ENCODE data around the gene SOWAHC.
"Not testable (repeated sequence)": the region's sequence is repeated elsewhere in the genome, so short reads cannot be mapped to it uniquely, and the experiment has no call there.

Gene SOWAHC, protein sequence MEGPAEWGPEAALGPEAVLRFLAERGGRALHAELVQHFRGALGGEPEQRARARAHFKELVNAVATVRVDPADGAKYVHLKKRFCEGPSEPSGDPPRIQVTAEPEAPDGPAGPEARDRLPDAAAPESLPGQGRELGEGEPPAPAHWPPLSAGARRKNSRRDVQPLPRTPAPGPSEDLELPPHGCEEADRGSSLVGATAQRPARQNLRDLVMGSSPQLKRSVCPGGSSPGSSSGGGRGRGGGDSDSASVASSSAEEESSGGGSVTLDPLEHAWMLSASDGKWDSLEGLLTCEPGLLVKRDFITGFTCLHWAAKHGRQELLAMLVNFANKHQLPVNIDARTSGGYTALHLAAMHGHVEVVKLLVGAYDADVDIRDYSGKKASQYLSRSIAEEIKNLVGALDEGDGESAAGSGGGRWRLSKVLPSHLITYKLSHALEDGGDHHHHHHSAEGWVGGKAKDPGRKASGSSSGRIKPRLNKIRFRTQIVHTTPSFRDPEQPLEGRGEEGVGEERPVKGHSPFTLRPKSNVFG

DNA sequence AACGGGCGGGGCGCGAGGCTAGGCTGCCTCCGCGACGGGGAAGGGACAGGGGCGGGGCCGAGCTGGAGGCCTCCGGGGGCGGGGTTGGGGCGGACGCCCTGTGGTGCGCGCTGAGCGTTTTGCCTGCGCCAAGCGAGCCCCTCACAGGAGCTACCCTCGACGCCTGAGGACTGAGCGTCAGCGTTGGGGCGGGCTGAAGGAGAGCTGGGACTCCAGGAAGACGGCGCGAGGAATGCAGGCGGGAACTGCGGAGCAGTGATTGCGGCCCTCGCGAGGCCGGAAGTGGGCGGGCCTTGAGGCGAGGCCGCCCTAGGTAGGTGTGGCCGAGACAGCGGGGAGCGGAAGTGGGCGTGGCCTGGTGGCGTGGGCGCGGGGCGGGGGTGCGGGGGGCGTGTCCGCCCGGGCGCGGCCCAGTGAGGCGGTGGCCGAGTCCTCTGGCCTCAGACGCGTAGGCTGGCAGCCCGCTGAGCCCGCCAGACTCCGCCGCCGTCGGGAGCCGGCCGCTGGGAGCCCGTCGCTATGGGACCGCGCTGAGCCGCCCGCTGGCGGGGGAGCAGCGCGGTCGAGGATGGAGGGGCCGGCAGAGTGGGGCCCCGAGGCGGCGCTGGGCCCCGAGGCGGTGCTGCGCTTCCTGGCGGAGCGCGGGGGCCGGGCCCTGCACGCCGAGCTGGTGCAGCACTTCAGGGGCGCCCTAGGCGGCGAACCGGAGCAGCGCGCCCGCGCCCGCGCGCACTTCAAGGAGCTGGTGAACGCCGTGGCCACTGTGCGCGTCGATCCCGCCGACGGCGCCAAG lies at the start of gene SOWAHC, which contains the start of gene SEPTIN10:
TSS of gene SOWAHC (plus strand) at position 443 of the 793 bp plus-strand sequence. CDS start at position 569, 126 bp downstream.
TSS of gene SEPTIN10 (minus strand) at position 45 of the 793 bp plus-strand sequence. CDS start 139 bp downstream, outside the sequence.
- DNase-seq (ENCODE audit: low read depth): peak; percentile 99

DNA sequence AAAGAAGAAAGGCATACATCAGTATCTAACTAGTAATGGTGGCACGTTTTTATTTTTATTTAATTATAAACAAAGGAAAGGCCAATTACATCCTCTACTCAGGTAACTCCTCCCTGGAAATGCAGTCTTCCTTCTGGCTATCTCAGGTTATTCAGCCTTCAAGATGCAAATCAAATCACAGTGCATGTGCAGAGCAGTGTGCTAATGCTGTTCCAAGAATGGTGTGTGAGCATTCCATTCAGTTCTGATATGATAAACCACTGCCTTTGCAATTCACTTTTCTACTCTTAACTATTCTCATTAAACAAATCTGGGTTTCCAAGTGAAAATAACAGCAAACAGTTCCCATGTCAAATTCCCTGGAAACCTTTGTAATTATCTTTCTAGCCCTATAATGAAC lies 38.8 kb upstream of the SOWAHC start:
- no peak for DNase-seq (ENCODE audit: low read depth)

DNA sequence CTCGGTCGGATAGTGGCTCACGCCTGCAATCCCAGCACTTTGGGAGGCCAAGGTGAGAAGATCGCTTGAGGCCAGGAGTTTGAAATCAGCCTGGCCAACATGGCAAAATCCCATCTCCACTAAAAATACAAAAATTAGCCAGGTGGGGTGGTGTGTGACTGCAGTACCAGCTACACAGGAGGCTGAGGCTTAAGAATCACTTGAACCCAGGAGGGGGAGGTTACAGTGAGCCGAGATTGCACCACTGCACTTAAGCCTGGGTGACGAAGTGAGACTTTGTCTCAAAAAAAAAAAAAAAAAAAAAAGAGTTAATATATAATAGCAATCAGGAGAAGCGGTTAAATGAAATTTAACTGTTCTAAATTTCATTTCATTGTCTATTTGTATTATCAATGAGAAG lies 36.5 kb upstream of the SOWAHC start:
- not testable (repeated sequence) for DNase-seq (ENCODE audit: low read depth)

DNA sequence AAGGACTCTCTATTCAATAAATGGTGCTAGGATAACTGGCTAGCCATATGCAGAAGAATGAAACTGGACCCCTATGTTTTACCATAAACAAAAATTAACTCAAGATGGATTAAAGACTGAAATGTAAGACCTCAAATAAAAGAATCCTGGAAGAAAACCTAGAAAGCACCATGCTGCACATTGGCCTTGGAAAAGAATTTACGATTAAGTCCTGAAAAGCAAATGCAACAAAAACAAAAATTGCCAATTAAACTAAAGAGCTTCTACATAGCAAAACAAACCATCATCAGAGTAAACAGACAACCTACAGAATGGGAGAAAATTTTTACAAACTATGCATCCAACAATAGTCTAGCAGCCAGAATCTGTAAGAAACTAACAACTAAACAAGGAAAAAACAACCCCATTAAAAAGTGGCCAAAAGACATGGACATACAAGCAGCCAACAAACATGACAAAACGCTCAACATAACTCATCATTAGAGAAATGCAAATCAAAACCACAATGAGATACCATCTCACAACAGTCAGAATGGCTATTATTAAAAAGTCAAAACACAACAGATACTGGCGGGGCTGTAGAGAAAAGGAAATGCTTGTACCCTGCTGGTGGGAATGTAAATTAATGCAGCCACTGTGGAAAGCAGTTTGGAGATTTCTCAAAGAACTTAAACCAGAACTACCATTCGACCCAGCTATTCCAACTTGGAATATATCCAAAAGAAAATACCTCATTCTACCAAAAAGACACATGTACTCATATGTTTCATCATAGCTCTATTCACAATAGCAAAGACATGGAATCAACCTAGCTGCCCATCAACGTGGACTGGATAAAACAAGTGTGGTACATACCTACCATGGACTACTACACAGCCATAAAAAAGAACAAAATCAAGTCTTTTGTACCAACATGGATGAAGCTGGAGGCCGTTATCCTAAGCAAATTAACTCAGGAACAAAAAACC lies 31.0 kb upstream of the SOWAHC start:
- DNase-seq (ENCODE audit: low read depth): peak; percentile 58

DNA sequence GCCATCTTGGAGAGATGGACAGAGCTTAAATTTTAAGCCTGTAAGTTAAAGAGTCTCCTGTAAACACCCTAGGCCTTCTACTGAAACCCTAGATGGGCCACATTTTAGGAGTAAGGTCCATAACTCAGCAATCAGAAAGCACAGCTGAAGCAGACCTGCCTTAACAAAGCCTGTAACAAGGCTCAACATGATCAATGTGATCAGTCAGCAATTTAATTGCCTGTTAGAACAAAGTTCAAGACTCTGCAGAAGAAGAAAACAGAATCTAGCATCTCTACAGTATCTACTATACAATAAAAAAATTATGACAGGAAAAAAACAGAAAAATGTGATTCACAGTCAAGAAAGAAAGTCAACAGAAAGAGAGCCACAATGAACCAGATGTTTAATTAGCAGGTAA lies 27.5 kb upstream of the SOWAHC start:
- DNase-seq (ENCODE audit: low read depth): no peak

DNA sequence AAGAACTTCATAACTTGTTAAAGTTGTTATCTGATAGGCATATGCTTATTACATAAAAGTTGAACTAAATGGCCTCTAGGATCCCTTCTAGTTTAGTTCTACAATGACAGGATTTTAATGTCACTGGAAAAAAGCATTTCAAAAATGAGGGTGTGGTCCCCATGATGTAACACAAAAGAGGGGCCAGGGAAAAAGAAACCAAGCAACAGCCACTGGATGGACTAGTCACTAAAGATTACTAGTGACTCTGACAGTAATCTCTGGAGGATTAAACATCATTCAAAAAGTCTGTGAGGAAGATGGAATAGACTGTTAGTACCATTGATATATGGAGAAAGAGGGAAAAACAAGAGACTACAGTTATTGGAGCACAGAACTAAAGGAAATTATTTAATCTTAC lies 23.0 kb upstream of the SOWAHC start:
- no peak for DNase-seq (ENCODE audit: low read depth)

DNA sequence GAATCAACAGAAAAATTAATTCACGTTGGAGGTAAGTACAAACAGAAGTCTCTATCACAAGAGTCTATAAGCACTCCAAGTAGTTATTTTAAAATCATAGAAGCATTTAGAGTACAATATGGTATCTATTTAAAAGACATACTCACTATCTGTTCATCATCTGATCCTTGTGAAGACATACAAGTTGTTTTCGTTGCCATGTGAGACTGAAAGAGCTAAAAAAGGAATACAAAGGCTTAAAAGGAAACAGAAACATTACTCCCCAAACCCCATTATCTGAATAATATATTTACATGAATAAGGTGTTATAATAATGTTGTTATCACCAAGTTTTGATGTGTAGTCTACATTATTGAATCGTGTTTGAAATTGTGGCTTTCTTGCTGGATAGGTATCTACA lies 21.3 kb upstream of the SOWAHC start:
- no peak for DNase-seq (ENCODE audit: low read depth)

DNA sequence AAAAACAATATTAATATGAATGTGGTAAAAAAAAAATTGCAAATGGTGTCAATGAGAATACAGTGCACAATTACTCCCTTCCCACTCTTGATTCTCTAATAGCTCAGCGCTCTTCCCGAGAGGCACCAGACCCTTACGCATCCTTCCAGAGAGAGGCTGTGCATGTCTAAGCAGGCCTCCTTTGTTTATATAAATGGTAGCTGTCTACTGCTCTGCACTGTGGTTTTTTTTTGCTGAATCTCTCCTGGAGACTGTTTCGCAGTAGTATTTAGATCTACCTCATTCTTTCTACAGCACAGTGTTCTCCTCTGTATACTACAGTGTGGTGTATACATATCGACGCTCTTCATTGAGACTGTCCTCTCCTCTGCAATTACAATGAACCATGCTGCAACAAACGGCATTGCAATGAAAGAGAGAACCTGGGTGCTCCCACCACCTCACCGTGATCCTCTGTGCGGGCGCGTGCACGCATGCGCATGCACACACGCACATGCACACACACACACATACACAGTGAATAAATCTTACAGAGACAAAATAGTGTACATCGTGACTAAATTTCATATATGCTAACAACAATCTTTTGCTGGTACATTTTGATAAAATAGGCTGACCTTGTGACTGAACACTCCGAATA lies 19.8 kb upstream of the SOWAHC start:
- no peak for DNase-seq (ENCODE audit: low read depth)

DNA sequence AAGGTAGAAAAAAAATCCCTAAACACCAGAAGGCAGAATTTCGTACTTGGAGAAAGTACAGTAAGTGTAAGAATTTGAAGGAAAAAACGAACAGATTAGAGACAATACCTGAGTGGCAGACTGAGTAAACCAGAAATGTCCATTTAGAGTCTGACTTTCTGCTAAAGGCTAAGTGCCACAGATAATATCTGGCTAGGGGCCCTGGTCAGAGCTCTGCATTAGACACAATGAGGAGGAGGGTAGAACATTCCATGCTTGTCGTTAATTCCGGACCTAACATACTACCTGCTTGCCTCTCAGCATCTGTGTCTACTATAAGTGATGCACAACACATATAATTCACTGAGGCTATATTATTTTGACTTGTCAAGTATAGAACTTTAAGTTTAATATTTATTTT lies 18.5 kb upstream of the SOWAHC start:
- no peak for DNase-seq (ENCODE audit: low read depth)

DNA sequence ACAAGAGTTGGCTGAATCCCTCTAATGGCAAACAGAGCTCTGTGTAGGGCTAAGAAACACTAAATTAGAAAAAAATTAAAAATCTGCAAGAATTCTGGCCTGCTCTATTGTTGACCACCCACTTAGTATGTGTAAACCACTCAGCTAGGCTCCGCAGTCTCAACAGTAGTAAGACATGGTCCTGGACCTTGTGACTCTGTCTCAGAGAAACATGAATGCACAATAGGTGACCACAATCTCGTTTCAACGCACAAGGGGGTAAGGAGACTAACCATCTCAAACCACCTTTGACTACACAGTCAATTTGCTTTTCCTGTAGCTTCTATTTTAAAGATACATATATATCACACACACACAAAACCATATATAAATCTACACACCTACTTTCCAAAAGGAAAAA lies 16.9 kb upstream of the SOWAHC start:
- no peak for DNase-seq (ENCODE audit: low read depth)

DNA sequence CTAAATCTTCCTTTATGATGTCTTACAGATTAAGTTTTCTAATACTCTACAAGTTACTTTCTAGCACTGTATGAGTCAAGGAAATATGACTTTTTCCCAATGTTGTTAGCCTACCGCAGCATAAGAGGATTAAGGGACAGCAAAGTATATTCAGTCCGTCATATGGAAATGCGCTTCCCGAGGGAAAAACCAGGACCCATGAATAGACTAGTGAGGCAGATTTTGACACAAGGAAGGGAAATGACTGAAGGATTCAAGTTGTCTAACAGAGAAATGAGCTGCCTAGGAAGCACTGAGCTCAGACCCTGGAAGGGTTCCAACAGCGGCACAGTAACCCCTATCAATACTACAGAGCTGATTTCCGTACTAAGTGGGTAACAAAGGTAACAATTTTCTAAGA lies 12.4 kb upstream of the SOWAHC start:
- DNase-seq (ENCODE audit: low read depth): no peak

DNA sequence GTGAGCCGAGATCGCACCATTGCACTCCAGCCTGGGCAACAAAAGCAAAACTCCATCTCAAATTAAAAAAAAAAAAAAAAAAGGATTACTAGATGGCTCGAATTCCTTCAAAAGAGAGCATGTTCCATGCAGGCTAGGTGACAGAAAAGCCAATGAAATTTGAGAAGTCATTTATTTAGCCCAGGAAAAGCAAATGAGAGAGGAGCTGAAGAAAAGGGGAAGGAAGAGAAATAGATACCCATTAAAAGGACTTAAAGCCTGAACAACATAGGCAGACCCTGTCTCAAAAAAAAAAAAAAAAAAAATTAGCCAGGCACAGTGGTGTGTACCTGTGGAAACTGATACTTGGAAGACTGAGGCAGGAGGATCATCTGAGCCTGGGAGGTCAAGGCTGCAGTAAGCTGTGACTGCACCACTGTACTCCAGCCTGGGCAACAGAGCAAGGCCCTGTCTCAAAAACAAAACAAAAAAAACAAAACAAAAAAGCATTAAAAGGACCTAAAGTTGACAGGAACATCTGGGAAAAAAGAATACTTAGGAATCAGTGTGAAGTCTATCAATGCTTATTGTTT lies 11.5 kb upstream of the SOWAHC start:
- no peak for DNase-seq (ENCODE audit: low read depth)

DNA sequence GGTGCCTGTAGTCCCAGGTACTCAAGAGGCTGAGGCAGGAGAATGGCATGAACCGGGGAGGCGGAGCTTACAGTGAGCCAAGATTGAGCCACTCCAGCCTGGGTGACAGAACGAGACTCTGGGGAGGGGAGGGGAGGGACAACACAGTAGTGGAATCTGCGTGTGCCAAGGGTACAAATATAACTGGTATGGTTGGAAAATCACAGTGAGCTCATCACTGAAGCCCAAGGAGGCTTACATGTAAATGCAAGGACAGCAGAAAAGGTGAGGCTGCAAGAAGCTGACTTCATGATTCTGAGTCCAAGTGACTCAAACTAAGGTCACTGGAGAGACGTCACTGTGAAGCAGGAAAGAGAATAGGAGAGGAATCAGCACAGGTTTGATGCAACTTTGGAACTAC lies 9.6 kb upstream of the SOWAHC start:
- peak; percentile 77 for DNase-seq (ENCODE audit: low read depth)

DNA sequence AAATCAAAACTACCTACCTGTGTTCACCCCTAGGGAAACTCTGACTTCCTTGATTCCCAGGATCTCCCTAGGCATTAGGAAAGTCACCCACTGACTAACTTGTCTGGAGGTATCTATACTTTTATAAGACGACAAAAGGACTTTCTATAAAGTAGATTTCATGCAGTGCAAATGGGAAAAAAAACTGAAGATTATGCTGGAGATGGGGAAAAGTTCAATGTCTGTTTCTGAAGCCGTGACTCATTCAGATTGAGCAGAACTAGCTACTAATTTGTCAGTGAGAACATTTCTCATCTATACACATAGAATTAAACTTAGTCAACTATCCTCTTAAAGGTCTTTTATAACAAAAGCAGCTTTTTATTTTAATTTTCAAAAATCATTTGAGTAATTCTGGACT lies 6.4 kb upstream of the SOWAHC start:
- peak; percentile 57 for DNase-seq (ENCODE audit: low read depth)

DNA sequence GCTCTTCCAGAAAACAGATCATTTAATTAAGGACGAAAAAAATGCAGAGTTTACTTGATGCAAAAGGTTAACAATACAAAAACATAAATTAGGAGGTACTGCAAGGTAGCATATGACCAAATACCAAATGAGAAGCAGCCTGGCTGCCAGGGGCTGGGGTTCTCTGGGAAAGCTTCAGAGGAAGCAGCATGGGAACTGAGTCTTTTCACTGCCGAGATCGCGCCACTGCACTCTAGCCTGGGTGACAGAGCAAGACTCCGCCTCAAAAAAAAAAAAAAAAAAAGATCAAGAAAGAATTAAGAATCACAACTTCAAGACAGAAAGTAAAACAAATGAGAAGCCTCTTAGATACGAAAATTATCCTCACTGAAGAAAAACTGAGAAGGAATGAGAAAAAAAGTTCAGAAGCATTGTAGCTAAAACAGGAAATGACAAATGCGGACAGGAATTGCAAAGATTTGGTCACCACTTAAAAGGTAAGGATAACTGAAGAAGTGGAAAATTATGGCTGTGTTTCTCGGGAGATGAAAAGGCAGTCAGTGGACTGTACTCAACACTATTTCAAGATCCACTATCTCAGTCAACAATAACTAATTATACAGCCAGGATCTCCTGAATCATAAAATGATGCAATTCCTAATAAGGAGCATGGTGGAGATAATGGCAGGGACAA lies 4.7 kb upstream of the SOWAHC start:
- DNase-seq (ENCODE audit: low read depth): peak; percentile 75

DNA sequence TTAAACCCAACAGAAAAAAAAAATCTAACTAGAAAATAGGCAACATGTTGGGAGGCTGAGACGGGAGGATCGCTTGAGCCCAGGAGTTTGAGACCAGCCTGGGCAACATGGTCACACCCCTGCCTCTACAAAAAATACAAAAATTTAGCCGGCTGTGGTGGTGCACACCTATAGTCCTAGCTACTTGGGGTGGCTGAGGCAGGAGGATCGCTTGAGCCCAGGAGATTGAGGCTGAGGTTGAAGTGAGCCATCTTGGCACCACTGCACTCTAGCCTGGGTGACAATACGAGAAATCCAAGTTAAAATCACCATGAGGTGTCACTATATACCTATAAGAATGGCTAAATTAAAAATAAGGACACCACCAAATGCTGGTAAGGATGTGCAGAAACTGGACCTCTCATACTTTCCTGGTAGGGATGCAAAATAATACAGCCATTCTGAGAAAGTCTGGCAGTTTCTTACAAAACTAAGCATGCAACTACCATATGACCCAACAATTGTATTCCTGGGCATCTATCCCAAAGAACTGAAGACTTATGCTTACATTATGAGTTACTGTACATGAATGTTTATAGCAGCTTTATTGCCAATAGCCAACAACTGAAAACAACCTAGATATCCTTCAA lies 2.6 kb upstream of the SOWAHC start:
- DNase-seq (ENCODE audit: low read depth): peak; percentile 88

DNA sequence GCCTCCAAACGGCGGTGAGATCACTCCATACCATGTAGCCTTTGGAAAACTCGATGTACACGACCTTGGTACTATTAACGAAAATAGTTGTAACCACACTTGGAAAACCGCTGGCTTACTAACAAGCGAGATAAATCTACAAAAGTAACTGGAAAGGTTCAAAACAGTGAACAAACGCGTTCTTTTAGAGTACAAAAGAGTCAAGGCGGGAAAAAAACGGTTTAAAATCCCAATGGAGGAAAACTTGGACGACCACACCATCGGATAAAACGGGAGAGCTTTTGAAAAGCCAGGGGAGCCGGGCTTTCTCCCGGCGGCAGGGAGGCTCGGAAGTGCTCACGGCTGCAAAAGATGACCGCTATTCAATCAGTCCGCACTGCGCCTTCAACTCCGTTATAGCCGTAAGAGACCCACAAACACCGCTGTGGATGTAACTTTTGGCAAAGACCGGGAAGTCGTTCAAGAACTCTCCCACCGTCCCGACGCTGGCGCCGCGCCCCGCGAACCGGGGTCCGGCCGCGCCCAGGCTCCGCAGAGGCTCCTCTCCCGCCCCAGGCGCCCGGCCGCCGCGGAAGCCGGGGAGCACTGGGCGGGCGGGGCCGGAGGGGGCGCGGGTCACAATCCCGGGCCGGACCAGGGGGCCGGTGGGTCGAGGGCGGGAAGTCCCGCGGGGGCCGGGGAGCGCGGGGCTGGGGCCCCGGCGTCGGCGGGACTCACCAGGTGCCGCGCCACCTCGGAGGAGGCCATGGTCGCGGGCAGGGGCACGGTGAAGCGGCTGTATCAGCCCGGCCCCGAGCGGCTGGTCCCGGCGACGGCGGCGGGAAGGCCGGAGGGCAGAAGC lies 863 bp upstream of the SOWAHC start:
- DNase-seq (ENCODE audit: low read depth): peak; percentile 61

DNA sequence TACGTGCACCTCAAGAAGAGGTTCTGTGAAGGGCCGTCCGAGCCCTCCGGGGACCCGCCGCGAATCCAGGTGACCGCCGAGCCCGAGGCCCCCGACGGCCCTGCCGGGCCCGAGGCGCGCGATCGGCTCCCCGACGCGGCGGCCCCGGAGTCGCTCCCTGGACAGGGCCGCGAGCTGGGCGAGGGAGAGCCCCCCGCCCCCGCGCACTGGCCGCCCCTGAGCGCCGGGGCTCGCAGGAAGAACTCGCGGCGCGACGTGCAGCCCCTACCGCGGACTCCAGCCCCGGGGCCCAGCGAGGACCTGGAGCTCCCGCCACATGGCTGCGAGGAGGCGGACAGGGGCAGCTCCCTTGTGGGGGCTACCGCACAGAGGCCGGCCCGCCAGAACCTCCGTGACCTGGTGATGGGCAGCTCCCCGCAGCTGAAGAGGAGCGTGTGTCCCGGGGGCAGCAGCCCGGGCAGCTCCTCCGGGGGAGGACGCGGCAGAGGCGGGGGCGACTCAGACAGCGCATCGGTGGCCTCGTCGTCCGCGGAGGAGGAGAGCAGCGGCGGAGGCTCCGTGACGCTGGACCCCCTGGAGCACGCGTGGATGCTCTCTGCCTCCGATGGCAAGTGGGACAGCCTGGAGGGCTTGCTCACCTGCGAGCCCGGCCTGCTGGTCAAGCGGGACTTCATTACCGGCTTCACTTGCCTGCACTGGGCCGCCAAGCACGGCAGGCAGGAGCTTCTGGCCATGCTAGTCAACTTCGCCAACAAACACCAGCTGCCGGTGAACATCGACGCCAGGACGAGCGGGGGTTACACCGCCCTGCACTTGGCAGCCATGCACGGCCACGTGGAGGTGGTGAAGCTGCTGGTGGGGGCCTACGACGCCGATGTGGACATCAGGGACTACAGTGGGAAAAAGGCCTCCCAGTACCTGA lies 812 bp downstream of the SOWAHC start:
- DNase-seq (ENCODE audit: low read depth): peak; percentile 26

Data from iris pigment epithelial cell (primary cell).